OCI-LY1 (cell line): ENCODE measurements around the gene HRNR.

Experiments
- H2AFZ ChIP-seq: fragments of 200-600 bp; sonication (generic), shearing (Covaris generic); 2 replicates; pipeline ENCODE4 v1.6.0; 2014; ENCODE audit warnings: antibody characterized with exemption, mild to moderate bottlenecking, low read length
- H3F3A ChIP-seq: fragments of 200-600 bp; sonication (generic), shearing (Covaris generic); 2 replicates; pipeline ENCODE4 v1.6.0; 2014; ENCODE audit warnings: mild to moderate bottlenecking, antibody characterized with exemption, low read length, moderate library complexity; ENCODE audit not compliant: insufficient read depth
- H3K27ac ChIP-seq: fragments of 200-600 bp; sonication (generic); 2 replicates; pipeline ENCODE4 v1.5.1; 2014; ENCODE audit warnings: low read length, mixed run types, mild to moderate bottlenecking, low read depth; ENCODE audit not compliant: poor library complexity, severe bottlenecking
- H3K27me3 ChIP-seq: fragments of 200-600 bp; sonication (generic); 2 replicates; pipeline ENCODE4 v1.6.0; 2014; ENCODE audit warnings: antibody characterized with exemption, mild to moderate bottlenecking, low read length, moderate library complexity; ENCODE audit not compliant: insufficient read depth
- H3K36me3 ChIP-seq: fragments of 200-600 bp; sonication (generic); 2 replicates; pipeline ENCODE4 v1.6.1; 2014; ENCODE audit warnings: mild to moderate bottlenecking, antibody characterized with exemption, low read length, moderate library complexity, mixed read lengths; ENCODE audit not compliant: insufficient read depth
- H3K4me1 ChIP-seq: fragments of 200-600 bp; sonication (generic); 2 replicates; pipeline ENCODE4 v1.5.1; 2014; ENCODE audit warnings: mild to moderate bottlenecking, low read length, moderate library complexity; ENCODE audit not compliant: insufficient read depth, severe bottlenecking
- H3K4me2 ChIP-seq: fragments of 200-600 bp; sonication (generic), shearing (Covaris generic); 2 replicates; pipeline ENCODE4 v1.6.1; 2014; ENCODE audit warnings: low read length
- H3K4me3 ChIP-seq: fragments of 200-600 bp; sonication (generic); 2 replicates; pipeline ENCODE4 v1.5.1; 2014; ENCODE audit warnings: low read length, low read depth, mild to moderate bottlenecking, mixed read lengths; ENCODE audit not compliant: poor library complexity, severe bottlenecking
- H3K79me2 ChIP-seq: fragments of 200-600 bp; shearing (Covaris generic); 2 replicates; pipeline ENCODE4 v1.6.1; 2016; ENCODE audit warnings: mixed run types, low read length, mixed read lengths; ENCODE audit not compliant: insufficient read depth
- H3K9ac ChIP-seq: fragments of 200-600 bp; sonication (generic), shearing (Covaris generic); 2 replicates; pipeline ENCODE4 v1.6.1; 2014; ENCODE audit warnings: mild to moderate bottlenecking, low read length, mixed read lengths
- H3K9me2 ChIP-seq: fragments of 200-600 bp; sonication (generic), shearing (Covaris generic); 2 replicates; pipeline ENCODE4 v1.6.1; 2014; ENCODE audit warnings: low read depth, mild to moderate bottlenecking, low read length, mixed read lengths
- H3K9me3 ChIP-seq: fragments of 200-600 bp; shearing (Covaris generic); 2 replicates; pipeline ENCODE4 v1.6.1; 2014; ENCODE audit warnings: low read length, mixed read lengths
- H4K20me1 ChIP-seq: fragments of 200-600 bp; sonication (generic), shearing (Covaris generic); 2 replicates; pipeline ENCODE4 v1.6.0; 2016; ENCODE audit warnings: mild to moderate bottlenecking, low read length; ENCODE audit not compliant: insufficient read depth
- CTCF ChIP-seq: fragments of 200-600 bp; sonication (generic), shearing (Covaris generic); IDR thresholded peaks from 2 replicates; pipeline ENCODE4 v1.5.1; 2017; ENCODE audit warnings: mild to moderate bottlenecking, antibody characterized with exemption, low read length, moderate library complexity, mixed read lengths
- EZH2 ChIP-seq: fragments of 200-600 bp; sonication (generic), shearing (Covaris generic); IDR thresholded peaks from 2 replicates; pipeline ENCODE4 v1.8.0; 2017; ENCODE audit warnings: borderline replicate concordance, mixed run types, mild to moderate bottlenecking, antibody characterized with exemption, low read length, moderate library complexity, mixed read lengths

The HRNR gene

GRCh38 chr1:152168535-152168868 is 55.5 kb downstream of the HRNR start:
- Histone ChIP-seq H3K4me3 (no peak overlapping the region), H4K20me1 (no peaks in the 10 kb centered on the region), H3K27ac (no peak overlapping the region), H3K9me3 (no peaks in the 10 kb centered on the region), H3K4me2 (no peak overlapping the region), H3F3A (no peaks in the 10 kb centered on the region), H2AFZ (no peak overlapping the region), H3K36me3 (no peaks in the 10 kb centered on the region), H3K9ac (no peak overlapping the region), H3K27me3 (no peaks in the 10 kb centered on the region), H3K4me1 (peaks cover 6% of the 10 kb centered on the region), H3K79me2 (no peaks in the 10 kb centered on the region), H3K9me2 (no peaks in the 10 kb centered on the region)
- no peak for TF ChIP-seq CTCF
- TF ChIP-seq EZH2, result no peak

GRCh38 chr1:152167835-152168534 is 56.0 kb downstream of the HRNR start:
- no peaks in the 10 kb centered on the region for H3K27me3 ChIP-seq
- H2AFZ ChIP-seq, result no peak overlapping the region
- H3K9me2 ChIP-seq, result no peaks in the 10 kb centered on the region
- TF ChIP-seq CTCF, result no peak
- TF ChIP-seq EZH2, result no peak
- H3K27ac ChIP-seq, result no peak overlapping the region
- no peak overlapping the region for H3K4me3 ChIP-seq
- no peak overlapping the region for H3K9ac ChIP-seq
- no peaks in the 10 kb centered on the region for H3K9me3 ChIP-seq
- no peaks in the 10 kb centered on the region for H3K36me3 ChIP-seq
- H3F3A ChIP-seq, result no peaks in the 10 kb centered on the region
- H4K20me1 ChIP-seq, result no peaks in the 10 kb centered on the region
- no peak overlapping the region for H3K4me2 ChIP-seq
- peaks cover 6% of the 10 kb centered on the region for H3K4me1 ChIP-seq
- H3K79me2 ChIP-seq, result no peaks in the 10 kb centered on the region

GRCh38 chr1:152166966-152167365 is 57.0 kb downstream of the HRNR start:
- no peaks in the 10 kb centered on the region for H3K79me2 ChIP-seq
- no peaks in the 10 kb centered on the region for H3K9me3 ChIP-seq
- H3F3A ChIP-seq, result no peaks in the 10 kb centered on the region
- H3K27ac ChIP-seq, result no peak overlapping the region
- peaks cover 6% of the 10 kb centered on the region for H3K4me1 ChIP-seq
- no peak overlapping the region for H3K4me2 ChIP-seq
- H3K9ac ChIP-seq, result no peak overlapping the region
- no peaks in the 10 kb centered on the region for H3K36me3 ChIP-seq
- H3K4me3 ChIP-seq, result no peak overlapping the region
- no peak overlapping the region for H2AFZ ChIP-seq
- H3K9me2 ChIP-seq, result no peaks in the 10 kb centered on the region
- no peaks in the 10 kb centered on the region for H4K20me1 ChIP-seq
- no peak for TF ChIP-seq EZH2
- no peak for TF ChIP-seq CTCF
- H3K27me3 ChIP-seq, result no peaks in the 10 kb centered on the region
